Stimulated activated CD8-positive, alpha-beta memory T cell treated with anti-CD3 and anti-CD28 coated beads, Interleukin-15, amount 100 ng/mL, for 48 hours (primary cell): ENCODE results near the gene CLBA1.
"Not testable (repeated sequence)": the region's sequence is repeated elsewhere in the genome, so short reads cannot be mapped to it uniquely, and the experiment has no call there.

Experiments used
- DNase-seq, 2 donors: peaks; one replicate each; pipeline ENCODE4 v3.0.0-alpha.2; 2020; ENCODE audit warnings: low read depth in 2 of 2

The CLBA1 gene

GRCh38 chr14:104985675-104986486, at the start of gene CLBA1:
Gene CLBA1, plus strand, starts transcription at chr14:104985788. Its CDS starts 644 bp downstream, at chr14:104986432.
- DNase-seq, result peak; percentile 86

GRCh38 chr14:104935955-104936354, 49.6 kb upstream of the CLBA1 start:
- no peak for DNase-seq

- DNase-seq, result no peak
Observed at GRCh38 chr14:104936361-104937155, 49.0 kb upstream of the CLBA1 start.

- no peak for DNase-seq
Observed at GRCh38 chr14:104937161-104937560, 48.4 kb upstream of the CLBA1 start.

GRCh38 chr14:104937694-104938365, 47.8 kb upstream of the CLBA1 start:
- DNase-seq, result no peak

- no peak for DNase-seq
Observed at GRCh38 chr14:104938436-104938835, 47.2 kb upstream of the CLBA1 start.

GRCh38 chr14:104938960-104939359, 46.6 kb upstream of the CLBA1 start:
- no peak for DNase-seq

- no peak for DNase-seq
Observed at GRCh38 chr14:104939666-104940410, 45.8 kb upstream of the CLBA1 start.

- DNase-seq, result no peak
Observed at GRCh38 chr14:104940526-104941150, 45.0 kb upstream of the CLBA1 start.

- no peak for DNase-seq
Observed at GRCh38 chr14:104941508-104942365, 43.9 kb upstream of the CLBA1 start.

- DNase-seq, result no peak
Observed at GRCh38 chr14:104942586-104942985, 43.0 kb upstream of the CLBA1 start.

- not testable (repeated sequence) for DNase-seq
Observed at GRCh38 chr14:104943216-104944015, 42.2 kb upstream of the CLBA1 start.

- not testable (repeated sequence) for DNase-seq
Observed at GRCh38 chr14:104944016-104944308, 41.6 kb upstream of the CLBA1 start.

- not testable (repeated sequence) for DNase-seq
Observed at GRCh38 chr14:104944436-104945205, 41.0 kb upstream of the CLBA1 start.

GRCh38 chr14:104945266-104945665, 40.3 kb upstream of the CLBA1 start:
- DNase-seq, result not testable (repeated sequence)

- DNase-seq, result not testable (repeated sequence)
Observed at GRCh38 chr14:104945986-104946965, 39.3 kb upstream of the CLBA1 start.

- DNase-seq, result not testable (repeated sequence)
Observed at GRCh38 chr14:104947201-104947600, 38.4 kb upstream of the CLBA1 start.
